Heart left ventricle (tissue), 16 donors: ENCODE results near the gene MICB. TPM values are rescaled to one million over a fixed set of nuclear protein-coding genes. Genes with fewer than 3 reads are reported as not detected.

Experiments
- ATAC-seq, 4 donors: fragments of 200-7000 bp; cut with Tn5 transposase; one replicate each; pipeline ENCODE4 v1.9.1; 2020 to 2022; ENCODE audit warnings: moderate library complexity in 4 of 4, mild to moderate bottlenecking in 3 of 4, moderate number of reproducible peaks in 1 of 4
- DNase-seq, 5 donors: peaks; one replicate each; pipeline ENCODE4 v3.0.0-alpha.2; 2020
- H3K27ac ChIP-seq, 12 donors: fragments of 200-600 bp; sonication (generic) in 4 of 12; one replicate each; pipeline versions ENCODE4 v1.5.0 to v1.8.0; 2016 to 2022; ENCODE audit warnings: mild to moderate bottlenecking in 2 of 12
- H3K27me3 ChIP-seq, 9 donors: fragments of 200-600 bp; sonication (generic) in 2 of 9; one replicate each; pipeline versions ENCODE4 v1.5.1 to v1.8.0; 2016 to 2022; ENCODE audit warnings: mild to moderate bottlenecking in 3 of 9
- H3K36me3 ChIP-seq, 9 donors: fragments of 200-600 bp; sonication (generic) in 2 of 9; one replicate each; pipeline versions ENCODE4 v1.5.0 to v1.8.0; 2018 to 2022; ENCODE audit warnings: mild to moderate bottlenecking in 2 of 9
- H3K4me1 ChIP-seq, 12 donors: fragments of 200-600 bp; sonication (generic) in 4 of 12; one replicate each; pipeline versions ENCODE4 v1.5.0 to v1.8.0; 2016 to 2022; ENCODE audit warnings: mild to moderate bottlenecking in 3 of 12
- H3K4me3 ChIP-seq, 12 donors: fragments of 200-600 bp; sonication (generic) in 4 of 12; one replicate each; pipeline versions ENCODE4 v1.5.0 to v1.8.0; 2017 to 2022; ENCODE audit warnings: mild to moderate bottlenecking in 9 of 12, moderate library complexity in 4 of 12
- H3K9me3 ChIP-seq, 12 donors: fragments of 200-600 bp; sonication (generic) in 4 of 12; one replicate each; pipeline versions ENCODE4 v1.5.0 to v1.8.0; 2016 to 2022; ENCODE audit warnings: mild to moderate bottlenecking in 1 of 12
- POLR2A ChIP-seq, 2 donors: fragments of 450-650 bp; IDR thresholded peaks; one replicate each; pipeline ENCODE4 v1.6.1; 2017; ENCODE audit warnings: antibody characterized with exemption in 2 of 2, mild to moderate bottlenecking in 2 of 2, moderate library complexity in 2 of 2
- WGBS, 4 donors: extraction: QIAGEN DNeasy Blood & Tissue Kit in 2 of 4; methylation state at CpG; one replicate each; pipeline versions ENCODE4 v1.1.5 to v1.1.7; 2013 to 2018; 5-methylcytosine and 5-hydroxymethylcytosine counted together
- intact Hi-C, 10 donors: fragments of 100-400 bp; cut with DNase I; formaldehyde crosslinking; loops; one replicate each; pipeline versions ENCODE4 v1.11.1 to v1.14.2; 2022
- polyA plus RNA-seq, 2 donors: library from polyadenylated mRNA; stranded (reverse); fragments of 200-250 nt; gene quantifications; one replicate each; pipeline ENCODE4 v1.2.3, GENCODE V29; 2013
- total RNA-seq, 9 donors: library from RNA; depleted of rRNA in 2 of 9; stranded (reverse); fragments of >200 nt in 2 of 9; fragmentation: NEBNext Ultra II Directional in 3 of 9; extraction: Animal tissue kit (Norgen Biotek cat#: 25700) in 3 of 9; gene quantifications; one replicate each; pipeline versions ENCODE4 v1.1.0 to v1.2.4, GENCODE V29; 2016 to 2023
- TF ChIP-seq, protein P1 (sequence below), 12 donors: fragments of 200-600 bp; sonication (generic) in 4 of 12; IDR thresholded peaks; one replicate each; pipeline versions ENCODE4 v1.5.0 to v1.8.0; 2018 to 2022; ENCODE audit warnings: antibody characterized with exemption in 12 of 12, mild to moderate bottlenecking in 5 of 12
- donor health status: ischemic (EF 13 %, LVEDD 7.1; RV severe dilation, severe dysfunction).
- donor health status: healthy with polysubstance abuse.
- donor health status: DM: no; HTN: yes; CAD: no.
- donor health status: DM: no; HTN: no; CAD: no.
- donor health status: ischemic (EF 25% LVEDD 6.9; RV normal size, moderate dysfunction).
- donor health status: ischemic (EF 25% LVEDD 5.7; RV mildly dilated, moderate dysfunction).
- donor health status: healthy.
- donor health status: DM: yes; HTN: yes; CAD: no.
- donor health status: ischemic (EF 35%, LVEDD 5.7; RV mildly dilated, moderate dysfunction).
- donor health status: nonischemic (EF 11% LVEDD 7.7; RV severe dilation, severe dysfunction).
- donor health status: DM: yes; HTN: yes; CAD: no.
- donor health status: PGD.
- donor health status: ischemic (EF 29% LVEDD 5.4; RV normal size, mild dysfunction).
- donor health status: nonischemic (EF 23%, LVEDD 6.1; RV moderate dilation, normal function).

MICB gene
- total and polyA plus RNA-seq, 11 donors: 0.84 to 8.8 (median 1.4) TPM

DNA sequence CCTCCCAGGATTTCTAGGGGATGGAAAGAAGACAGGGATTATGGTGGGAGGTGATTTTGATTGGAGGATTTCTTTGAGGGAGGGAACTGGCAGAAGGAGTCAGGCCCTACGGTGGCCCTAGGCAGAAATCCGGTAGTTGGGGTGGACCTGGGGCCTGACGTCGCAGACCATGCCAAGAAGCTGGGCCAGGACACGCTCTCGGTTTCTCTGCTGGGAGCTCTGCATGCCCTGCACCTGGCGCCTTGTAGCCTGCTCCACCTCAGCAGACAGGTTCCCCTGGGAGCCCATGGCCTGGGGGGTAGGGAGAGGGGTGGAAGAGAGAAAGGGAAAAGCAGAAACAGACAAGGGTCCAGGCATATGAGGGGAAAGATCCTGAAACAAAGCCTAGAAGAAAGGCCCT lies 47.3 kb downstream of the MICB start:
- Histone ChIP-seq H3K4me3 (no peak overlapping the region), H3K27ac (no peak overlapping the region), H3K27me3 (no peaks in the 10 kb centered on the region), H3K9me3 (no peaks in the 10 kb centered on the region), H3K36me3 (peaks cover 0 to 21% (median 18%) of the 10 kb centered on the region in 9 donors), H3K4me1 (peaks cover 3 to 43% (median 26%) of the 10 kb centered on the region in 12 donors)
- DNase-seq: no peak
- no peak for ATAC-seq
- WGBS, 4 donors: 80 to 84% (median 82%) methylated on average over 7 of the region's 7 CpGs
- intact Hi-C loops: loop anchor here in 9 of 10 donors (2.0 to 10.0 kb wide), 6 partner anchors 37 to 410 kb away; partner anchors contain the start of genes LTB (in 7 of the 9), NELFE (in 3 of the 9), SKIC2 (in 3 of the 9) and APOM (in 1 of the 9)
- TF ChIP-seq, protein P1, sequence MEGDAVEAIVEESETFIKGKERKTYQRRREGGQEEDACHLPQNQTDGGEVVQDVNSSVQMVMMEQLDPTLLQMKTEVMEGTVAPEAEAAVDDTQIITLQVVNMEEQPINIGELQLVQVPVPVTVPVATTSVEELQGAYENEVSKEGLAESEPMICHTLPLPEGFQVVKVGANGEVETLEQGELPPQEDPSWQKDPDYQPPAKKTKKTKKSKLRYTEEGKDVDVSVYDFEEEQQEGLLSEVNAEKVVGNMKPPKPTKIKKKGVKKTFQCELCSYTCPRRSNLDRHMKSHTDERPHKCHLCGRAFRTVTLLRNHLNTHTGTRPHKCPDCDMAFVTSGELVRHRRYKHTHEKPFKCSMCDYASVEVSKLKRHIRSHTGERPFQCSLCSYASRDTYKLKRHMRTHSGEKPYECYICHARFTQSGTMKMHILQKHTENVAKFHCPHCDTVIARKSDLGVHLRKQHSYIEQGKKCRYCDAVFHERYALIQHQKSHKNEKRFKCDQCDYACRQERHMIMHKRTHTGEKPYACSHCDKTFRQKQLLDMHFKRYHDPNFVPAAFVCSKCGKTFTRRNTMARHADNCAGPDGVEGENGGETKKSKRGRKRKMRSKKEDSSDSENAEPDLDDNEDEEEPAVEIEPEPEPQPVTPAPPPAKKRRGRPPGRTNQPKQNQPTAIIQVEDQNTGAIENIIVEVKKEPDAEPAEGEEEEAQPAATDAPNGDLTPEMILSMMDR (IDR thresholded peaks at IDR 0.05): no peak
- TF ChIP-seq POLR2A (IDR thresholded peaks at IDR 0.05): no peak

DNA sequence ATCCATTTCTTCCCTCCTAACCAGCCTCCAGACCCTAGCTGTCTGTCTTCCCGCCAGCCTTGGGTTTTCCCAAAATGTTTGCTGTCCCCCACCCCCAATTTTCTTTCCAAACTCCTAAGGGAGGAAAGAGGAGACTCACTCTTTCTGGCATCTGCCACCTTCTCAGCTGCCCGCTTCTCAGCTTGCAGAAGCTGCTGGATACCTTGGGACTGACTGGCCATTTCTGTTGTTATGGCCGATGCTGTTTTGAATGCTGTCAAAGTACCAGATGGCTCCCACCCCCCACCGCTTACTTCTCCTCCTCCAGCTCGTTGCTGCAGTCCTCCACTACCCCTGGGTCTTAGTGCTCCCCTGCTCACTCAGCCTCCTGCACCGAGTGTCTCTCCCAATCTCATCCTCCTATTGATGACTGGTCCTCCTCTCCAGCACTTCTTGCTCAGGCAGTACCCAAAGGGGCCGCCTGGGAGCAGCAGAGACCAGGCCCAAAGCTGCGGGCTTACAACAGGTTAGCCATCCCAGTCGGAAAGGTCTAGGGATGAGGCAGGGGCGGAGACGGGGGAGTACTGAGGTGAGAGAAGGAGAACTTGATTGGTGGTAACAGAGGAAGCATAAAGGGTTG lies 48.5 kb downstream of the MICB start, which contains the start of gene ATP6V1G2:
Gene ATP6V1G2 (minus strand): TSS at position 270 of the 619 bp plus-strand sequence. CDS start 49 bp downstream, at position 221.
- peak in 1 of 2 donors; percentile 25 for TF ChIP-seq POLR2A (IDR thresholded peaks at IDR 0.05)
- TF ChIP-seq, protein P1 (IDR thresholded peaks at IDR 0.05): peak; percentile 92 to 99 (median 95)
- peak; percentile 86 to 90 (median 89) for DNase-seq
- Histone ChIP-seq H3K4me3 (peak within 1 kb of the TSS; percentile 1 to 64 (median 56)), H3K27ac (peak within 1 kb of the TSS; percentile 63 to 95 (median 89)), H3K9me3 (no peaks in the 10 kb centered on the region), H3K27me3 (no peaks in the 10 kb centered on the region), H3K36me3 (peaks cover 0 to 28% (median 24%) of the 10 kb centered on the region in 9 donors), H3K4me1 (peaks cover 0 to 37% (median 22%) of the 10 kb centered on the region in 12 donors)
- intact Hi-C loops: loop anchor here (1.0 to 10.0 kb wide), 9 partner anchors 34 to 408 kb away; partner anchors contain the start of genes LTB (in 7 of the 10), NELFE (in 3 of the 10), SKIC2 (in 3 of the 10) and APOM (in 1 of the 10)
- 6 to 10% (median 8%) methylated on average over 11 of the region's 11 CpGs for WGBS, 4 donors
- peak; percentile 72 to 81 (median 79) for ATAC-seq

DNA sequence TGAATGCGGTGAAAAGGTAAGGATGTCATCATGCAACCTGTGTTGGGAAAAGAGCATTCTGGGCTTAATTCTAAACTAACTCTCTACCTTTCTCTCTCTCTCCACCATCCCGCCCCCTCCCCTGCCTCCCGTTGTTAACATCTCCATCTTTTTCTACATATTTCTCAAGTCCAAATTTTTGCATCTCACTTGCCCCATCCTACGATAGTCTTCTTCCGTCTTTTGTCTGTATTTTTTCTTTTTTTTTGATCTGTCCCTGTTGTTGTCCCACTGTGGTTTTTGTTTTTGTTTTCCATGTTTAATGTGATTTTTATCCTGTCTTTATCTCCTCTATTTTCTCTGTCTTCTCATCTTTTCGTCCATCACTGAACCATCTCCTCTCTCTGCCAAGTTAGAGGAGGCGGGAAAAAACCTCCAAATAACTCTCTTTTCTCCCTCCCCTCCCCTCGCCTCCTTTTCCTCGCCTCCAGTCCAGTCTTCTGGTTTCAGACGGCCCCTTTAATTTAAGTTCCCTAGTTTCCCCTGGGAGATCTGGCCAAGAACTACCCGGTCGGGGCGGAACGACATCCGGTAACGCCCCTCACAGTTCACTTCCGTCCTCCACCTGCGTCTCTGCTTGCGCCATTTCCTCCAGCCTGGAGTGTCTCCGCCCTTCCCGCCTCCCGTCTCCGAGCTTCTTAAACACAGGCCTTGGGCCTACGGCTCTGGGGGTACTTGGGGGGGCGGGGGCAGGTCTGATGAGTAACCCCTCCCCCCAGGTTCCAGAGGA lies 49.2 kb downstream of the MICB start, which contains the start of gene NFKBIL1:
Gene NFKBIL1 (plus strand): TSS at position 651 of the 769 bp plus-strand sequence. CDS start 87 bp downstream, at position 738.
- DNase-seq: peak; percentile 94 to 98 (median 98)
- intact Hi-C loops: loop anchor here (1.0 to 10.0 kb wide), 9 partner anchors 34 to 408 kb away; partner anchors contain the start of genes LTB (in 7 of the 10), NELFE (in 3 of the 10), SKIC2 (in 3 of the 10) and APOM (in 1 of the 10)
- peak within 1 kb of the TSS; percentile 4 to 64 (median 56) for H3K4me3 ChIP-seq
- no peaks in the 10 kb centered on the region for H3K27me3 ChIP-seq
- peak within 1 kb of the TSS; percentile 63 to 95 (median 89) for H3K27ac ChIP-seq
- H3K4me1 ChIP-seq: peaks cover 0 to 37% (median 22%) of the 10 kb centered on the region in 12 donors
- TF ChIP-seq, protein P1 (IDR thresholded peaks at IDR 0.05): peak in 2 of 12 donors; percentile 1 to 21
- peak in 1 of 2 donors; percentile 62 for TF ChIP-seq POLR2A (IDR thresholded peaks at IDR 0.05)
- WGBS, 4 donors: 0 to 1% (median 0%) methylated on average over 25 of the region's 25 CpGs
- peaks cover 0 to 33% (median 24%) of the 10 kb centered on the region in 9 donors for H3K36me3 ChIP-seq
- peak; percentile 96 to 98 (median 97) for ATAC-seq
- H3K9me3 ChIP-seq: no peaks in the 10 kb centered on the region
